Medulla oblongata (tissue), 1 donor: Measurements from ENCODE around the gene FN1.

Experiments used
- DNase-seq: peaks from one replicate; pipeline ENCODE4 v3.0.0-alpha.2; 2015; ENCODE audit errors: extremely low spot score

FN1 gene

DNA sequence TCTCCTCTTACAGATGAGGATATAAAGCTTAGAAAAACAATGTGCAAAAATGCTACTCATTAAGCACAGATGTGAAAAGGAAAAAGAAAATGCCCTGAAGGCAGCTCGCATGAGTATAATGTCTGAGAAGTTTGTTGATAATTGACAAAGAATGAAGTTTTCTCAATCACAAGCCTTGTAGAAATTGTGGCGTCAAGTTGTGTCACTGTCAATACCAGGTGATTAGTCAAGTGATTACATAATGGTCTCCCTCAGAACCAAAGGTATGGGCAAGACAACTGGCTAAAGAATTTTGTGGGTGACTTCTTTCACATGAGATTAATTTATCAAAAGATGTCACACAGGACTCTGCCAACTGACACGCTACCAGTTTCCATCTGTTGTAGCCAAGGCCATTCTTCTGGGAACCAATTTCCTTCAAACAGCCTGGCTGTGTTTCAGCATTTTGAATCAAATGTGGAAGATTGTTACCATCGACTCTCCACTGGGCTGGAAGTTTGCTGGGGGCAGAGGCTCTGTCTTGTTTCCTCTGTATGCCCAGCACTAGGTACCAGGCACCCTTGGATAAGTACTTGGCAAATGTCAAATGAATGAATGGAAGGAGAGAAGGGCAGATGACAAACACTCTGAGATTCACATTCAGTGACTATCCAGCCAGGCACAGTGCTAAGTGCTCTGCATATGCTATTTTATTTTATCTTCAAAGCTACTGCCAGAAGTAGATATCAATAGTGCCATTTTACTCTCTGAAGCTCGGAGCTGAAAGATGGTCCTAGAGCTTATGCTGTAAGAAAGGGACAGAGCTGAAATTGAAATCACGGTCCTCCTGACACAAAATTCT, 5.9 kb upstream of the FN1 start:
- DNase-seq = no peak

- no peak for DNase-seq
Measured at GRCh38 chr2:215439980-215440512, 4.2 kb upstream of the FN1 start.

- DNase-seq = no peak
Measured at GRCh38 chr2:215439404-215439803, 3.5 kb upstream of the FN1 start.

- DNase-seq = no peak
Measured at GRCh38 chr2:215437614-215438013, 1.7 kb upstream of the FN1 start.

GRCh38 chr2:215436705-215437565, 1.1 kb upstream of the FN1 start:
- DNase-seq = peak; percentile 22

GRCh38 chr2:215435280-215435869, 493 bp downstream of the FN1 start:
- no peak for DNase-seq

DNA sequence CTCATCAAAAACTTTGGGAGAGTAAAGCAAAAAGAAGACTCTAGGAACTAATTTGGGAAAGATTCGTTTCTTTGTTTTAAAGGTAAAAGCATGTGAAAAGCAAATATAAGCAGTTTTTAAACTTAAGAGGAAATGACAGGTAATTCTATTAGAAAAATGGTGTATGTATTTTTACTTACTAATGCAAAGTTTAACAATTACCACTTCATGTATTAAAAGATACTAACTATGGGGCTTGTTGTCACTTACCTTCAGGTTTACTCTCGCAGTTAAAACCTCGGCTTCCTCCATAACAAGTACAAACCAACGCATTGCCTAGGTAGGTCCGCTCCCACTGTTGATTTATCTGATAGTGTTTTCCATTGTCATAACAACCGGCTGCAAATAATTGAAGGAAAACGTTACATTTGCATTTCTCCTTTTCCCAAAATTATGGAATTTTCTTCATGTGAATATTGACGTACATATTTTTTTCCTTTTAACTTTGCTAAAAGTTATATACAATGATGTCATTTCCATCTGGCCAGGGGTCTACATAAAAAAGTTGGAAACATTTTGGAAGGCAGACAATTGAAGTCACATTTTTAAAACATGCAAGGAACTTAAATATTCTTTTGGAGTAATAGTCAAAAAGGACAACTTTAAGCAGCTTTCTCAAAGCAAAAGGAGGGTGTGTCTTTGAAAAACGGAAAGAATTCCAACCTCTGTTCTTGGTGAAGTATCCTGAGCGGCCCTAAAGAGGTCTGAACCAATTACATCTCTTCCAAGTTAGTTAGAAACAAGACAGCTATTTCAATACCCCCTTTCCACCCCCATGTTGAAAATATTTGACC, 1.2 kb downstream of the FN1 start:
- DNase-seq = no peak

DNA sequence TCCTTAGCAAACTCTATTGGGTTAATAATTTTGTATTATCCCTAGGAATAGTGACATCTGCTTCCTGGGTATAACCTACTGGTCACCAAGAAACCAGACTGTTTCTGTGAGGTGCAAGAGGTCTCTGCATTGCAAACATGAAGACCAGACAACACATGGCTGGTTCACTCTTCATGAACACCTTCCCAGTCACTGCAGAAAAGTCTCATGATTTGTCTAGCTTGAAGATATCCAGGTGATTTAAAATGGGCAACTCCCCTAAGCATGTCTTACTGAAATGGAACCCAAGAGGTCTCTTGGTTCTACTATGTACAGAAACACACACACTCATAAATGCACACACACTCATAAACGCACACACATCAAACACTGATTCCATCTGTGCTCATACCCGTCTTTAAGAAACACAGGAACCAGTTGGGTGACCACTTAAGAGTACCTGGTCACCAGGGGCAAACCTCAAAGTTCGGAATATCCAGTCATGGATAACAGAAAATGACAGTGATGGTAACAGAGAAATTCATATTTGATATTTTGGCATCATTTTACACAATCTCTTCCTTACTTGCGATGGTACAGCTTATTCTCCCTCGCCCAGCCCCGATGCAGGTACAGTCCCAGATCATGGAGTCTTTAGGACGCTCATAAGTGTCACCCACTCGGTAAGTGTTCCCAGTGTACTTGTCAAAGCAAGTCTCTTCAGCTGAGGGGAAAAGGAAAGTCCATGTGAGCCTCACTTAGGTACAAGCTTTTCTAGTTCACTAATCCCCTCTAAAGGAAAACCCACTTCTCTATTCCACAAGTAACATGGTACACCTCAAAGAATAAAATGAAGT, 2.9 kb downstream of the FN1 start:
- no peak for DNase-seq

GRCh38 chr2:215431778-215432758, 3.8 kb downstream of the FN1 start:
- no peak for DNase-seq

- DNase-seq = no peak
Measured at GRCh38 chr2:215431290-215431689, 4.6 kb downstream of the FN1 start.

DNA sequence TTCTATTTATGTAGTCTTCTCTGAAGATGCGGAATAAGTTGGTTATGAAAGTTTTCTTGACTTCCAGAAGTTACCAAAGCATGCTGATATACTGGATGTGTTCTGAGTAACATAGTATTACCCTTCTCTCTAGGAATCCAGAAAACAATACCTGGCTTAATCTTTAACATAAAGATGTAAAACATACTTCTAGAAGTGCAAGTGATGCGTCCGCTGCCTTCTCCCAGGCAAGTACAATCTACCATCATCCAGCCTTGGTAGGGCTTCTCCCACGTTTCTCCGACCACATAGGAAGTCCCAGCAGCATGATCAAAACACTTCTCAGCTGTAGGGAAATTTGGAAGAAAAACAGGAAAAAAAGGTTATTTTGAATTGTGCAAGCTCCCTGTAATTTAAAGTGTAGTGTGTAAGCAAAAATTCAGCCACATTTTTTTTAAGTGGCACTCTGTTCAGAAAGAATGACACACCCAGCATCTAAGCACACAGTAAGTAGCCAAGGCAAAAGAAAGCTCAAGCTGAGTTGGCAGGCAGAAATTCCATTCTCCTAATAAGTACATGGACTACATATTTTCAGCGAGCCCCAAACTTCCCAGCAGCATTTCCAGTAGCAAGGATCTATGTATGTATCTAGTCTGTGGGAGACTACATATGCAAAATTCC, 5.2 kb downstream of the FN1 start:
- DNase-seq = no peak

DNA sequence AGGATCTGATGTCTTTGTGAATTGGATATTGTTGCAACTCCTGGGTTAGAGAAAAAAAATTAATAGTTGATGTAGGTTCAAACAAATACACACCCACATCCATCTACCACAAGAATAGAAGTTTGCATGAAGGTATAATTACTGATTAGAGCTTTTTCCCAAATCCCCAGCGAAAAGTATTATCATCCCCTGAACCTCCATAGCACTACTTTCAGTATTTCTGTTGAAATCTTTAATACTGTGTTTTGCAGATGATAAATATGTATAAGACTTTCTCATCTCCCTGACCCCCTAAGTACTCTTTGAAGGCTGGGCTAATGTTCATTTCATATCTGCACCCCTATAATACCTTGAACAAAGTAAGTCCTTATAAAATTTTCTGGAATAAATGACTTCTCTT, 6.4 kb downstream of the FN1 start:
- no peak for DNase-seq

DNA sequence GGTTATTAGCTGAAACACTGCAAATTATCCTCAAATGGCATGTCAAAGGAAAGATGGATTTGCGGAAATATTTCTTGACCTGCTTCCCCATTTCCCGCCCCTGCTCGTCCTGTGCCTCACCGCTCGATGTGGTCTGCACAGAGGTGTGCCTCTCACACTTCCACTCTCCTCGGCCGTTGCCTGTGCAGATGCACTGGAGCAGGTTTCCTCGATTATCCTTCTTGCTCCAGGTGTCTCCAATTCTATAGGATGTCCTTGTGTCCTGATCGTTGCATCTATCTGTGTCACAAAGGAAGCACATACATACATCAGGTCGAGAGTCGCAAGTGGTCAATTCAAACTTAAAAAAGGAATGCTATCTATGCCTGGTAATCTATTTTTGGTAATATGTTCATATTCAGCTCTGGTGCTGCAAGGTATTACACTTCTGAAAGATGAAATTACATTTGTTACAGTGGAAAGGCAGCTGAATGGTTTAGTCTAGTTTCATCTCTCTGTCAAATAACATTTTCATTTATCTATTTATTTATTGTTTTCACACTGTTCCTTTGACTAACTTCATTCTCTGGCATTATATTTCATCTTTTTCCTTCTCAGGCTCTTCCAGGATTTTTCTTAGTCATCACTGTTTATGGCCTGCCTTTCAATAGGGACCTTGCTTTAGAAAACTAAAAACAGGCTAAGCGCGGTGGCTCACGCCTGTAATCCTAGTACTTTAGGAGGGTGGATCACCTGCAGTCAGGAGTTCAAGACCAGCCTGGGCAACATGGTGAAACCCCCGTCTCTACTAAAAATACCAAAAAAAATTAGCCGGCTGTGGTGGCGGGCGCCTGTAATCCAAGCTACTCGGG, 7.6 kb downstream of the FN1 start:
- no peak for DNase-seq

- no peak for DNase-seq
Measured at GRCh38 chr2:215427585-215427984, 8.3 kb downstream of the FN1 start.

DNA sequence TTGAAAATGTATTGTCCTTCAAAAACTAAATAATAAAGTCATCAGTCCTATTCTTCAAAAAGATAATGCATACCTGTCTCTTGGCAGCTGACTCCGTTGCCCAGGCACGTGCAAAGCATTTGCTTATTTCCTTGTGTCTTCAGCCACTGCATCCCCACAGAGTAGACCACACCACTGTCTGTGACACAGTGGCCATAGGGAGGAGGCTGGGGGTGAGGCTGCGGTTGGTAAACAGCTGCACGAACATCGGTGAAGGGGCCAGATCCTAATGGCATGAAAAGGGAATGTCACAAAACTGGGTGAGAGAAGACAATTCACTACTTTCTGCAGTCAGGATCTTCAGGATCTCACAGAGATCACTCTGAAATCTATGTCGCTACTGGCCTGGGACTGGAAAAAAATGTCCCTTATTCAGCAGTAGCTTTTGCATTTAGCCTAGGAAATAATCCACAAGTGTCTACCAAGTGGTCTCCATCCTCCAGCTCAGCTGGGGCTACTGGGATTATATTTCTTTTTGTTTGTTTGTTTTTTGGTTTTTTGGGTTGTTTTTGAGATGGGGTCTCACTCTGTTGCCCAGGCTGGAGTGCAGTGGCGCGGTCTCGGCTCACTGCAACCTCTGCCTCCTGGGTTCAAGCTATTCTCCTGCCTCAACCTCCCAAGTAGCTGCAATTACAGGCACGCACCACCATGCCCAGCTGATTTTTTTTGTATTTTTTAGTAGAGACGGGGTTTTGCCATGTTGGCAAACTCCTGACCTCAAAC, 10.7 kb downstream of the FN1 start:
- DNase-seq = no peak

DNA sequence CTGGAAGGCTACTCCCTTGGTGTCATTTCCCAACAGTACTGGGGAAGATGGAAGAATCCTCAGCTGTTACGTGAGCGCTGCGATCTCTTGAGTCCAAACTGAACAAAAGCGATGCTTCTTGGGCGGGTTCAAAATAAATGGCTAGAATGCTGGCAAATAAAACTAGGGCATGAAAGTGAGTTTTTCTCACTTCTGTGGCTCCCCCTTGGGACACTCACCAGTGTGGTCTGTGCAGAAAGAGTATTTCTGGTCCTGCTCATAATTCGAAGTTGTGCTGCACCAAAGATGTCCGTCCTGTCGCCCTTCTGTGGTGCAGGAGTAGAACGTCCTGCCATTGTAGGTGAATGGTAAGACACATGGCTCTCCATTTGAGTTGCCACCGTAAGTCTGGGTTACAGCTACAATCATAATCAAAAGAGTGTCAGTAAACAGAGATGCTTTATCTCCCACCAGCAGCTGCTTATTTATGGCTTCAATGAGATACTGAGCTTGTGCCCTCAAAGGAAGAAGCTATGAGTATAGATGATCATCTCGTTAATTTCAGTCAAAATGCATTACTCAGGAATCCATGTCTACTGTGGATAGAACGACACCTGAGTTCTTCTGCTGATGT, 11.8 kb downstream of the FN1 start:
- DNase-seq = no peak

DNA sequence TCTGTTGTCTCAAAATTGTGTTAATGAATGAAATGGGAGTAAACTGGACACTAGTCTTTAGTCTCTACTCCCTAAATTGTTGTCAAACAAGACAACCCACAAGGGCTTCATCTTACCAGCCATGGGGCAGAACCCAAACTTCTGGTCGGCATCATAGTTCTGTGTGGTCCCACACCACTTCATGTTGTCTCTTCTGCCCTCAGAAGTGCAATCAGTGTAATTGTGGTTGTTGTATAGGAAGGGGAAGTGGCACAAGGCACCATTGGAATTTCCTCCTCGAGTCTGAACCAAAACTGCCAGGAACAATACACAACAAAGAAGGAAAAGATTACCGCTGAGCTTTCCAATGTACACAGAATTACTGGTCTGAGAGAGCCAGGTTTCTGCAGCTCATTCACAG, 12.6 kb downstream of the FN1 start:
- DNase-seq = no peak
